GM12878 (cell line): ENCODE results near the gene UBE2M. TPM values are rescaled to one million over a fixed set of nuclear protein-coding genes. Genes with fewer than 3 reads are reported as not detected.

Experiments used
- CBFB ChIP-seq: IDR thresholded peaks from 2 replicates; pipeline ENCODE4 v1.6.1; 2016; ENCODE audit warnings: antibody characterized with exemption, low read depth
- CBX3 ChIP-seq: fragments of 200-600 bp; sonication (generic); IDR thresholded peaks from 2 replicates; pipeline ENCODE4 v1.6.1; 2016; ENCODE audit warnings: low read depth, borderline replicate concordance
- CHD4 ChIP-seq: fragments of 200-600 bp; sonication (generic); IDR thresholded peaks from 2 replicates; pipeline ENCODE4 v1.6.1; 2016; ENCODE audit warnings: mild to moderate bottlenecking
- CTCF ChIP-seq, 3 experiments: IDR thresholded peaks in 2 of 3; conservative IDR thresholded peaks in 1 of 3; 2 replicates each; pipeline ENCODE4 v1.5.1; 2011; ENCODE audit warnings: low read depth in 3 of 3, low read length in 3 of 3, mild to moderate bottlenecking in 3 of 3, control low read depth in 2 of 3, moderate library complexity in 2 of 3, inconsistent platforms in 1 of 3, mixed read lengths in 1 of 3; ENCODE audit not compliant: control insufficient read depth in 2 of 3, insufficient read depth in 1 of 3; ENCODE audit errors: extremely low read depth in 1 of 3
- EED ChIP-seq: sonication (generic); IDR thresholded peaks from 2 replicates; pipeline ENCODE4 v1.6.1; 2016; ENCODE audit warnings: antibody characterized with exemption, low read depth
- ESRRA ChIP-seq: IDR thresholded peaks from 2 replicates; pipeline ENCODE4 v1.6.1; 2012; ENCODE audit warnings: mild to moderate bottlenecking, low read length, improper control_type of control experiment
- KDM1A ChIP-seq: fragments of 200-600 bp; sonication (generic); IDR thresholded peaks from 2 replicates; pipeline ENCODE4 v1.6.1; 2016; ENCODE audit warnings: borderline replicate concordance
- RAD21 ChIP-seq: IDR thresholded peaks from 2 replicates; pipeline ENCODE4 v1.6.1; 2011; ENCODE audit warnings: mild to moderate bottlenecking, low read depth, low read length, moderate library complexity; ENCODE audit not compliant: insufficient read depth
- SMC3 ChIP-seq: IDR thresholded peaks from 2 replicates; pipeline ENCODE4 v1.6.1; 2011; ENCODE audit warnings: low read length, improper control_type of control experiment, borderline replicate concordance
- SREBF1 ChIP-seq: IDR thresholded peaks from 2 replicates; pipeline ENCODE4 v1.6.1; 2012; ENCODE audit warnings: mild to moderate bottlenecking, low read length
- STAT1 ChIP-seq: fragments of 450-650 bp; conservative IDR thresholded peaks from 2 replicates; pipeline ENCODE4 v1.6.1; 2014; ENCODE audit warnings: antibody characterized with exemption, mild to moderate bottlenecking
- ZBTB4 ChIP-seq: fragments of 450-650 bp; formaldehyde crosslinking; IDR thresholded peaks from 2 replicates; pipeline ENCODE4 v1.4.0; 2022; ENCODE audit warnings: mild to moderate bottlenecking, moderate library complexity
- ZBTB40 ChIP-seq: fragments of 450-650 bp; IDR thresholded peaks from 2 replicates; pipeline ENCODE4 v1.6.1; 2016; ENCODE audit warnings: mild to moderate bottlenecking, moderate library complexity, borderline replicate concordance
- ZNF217 ChIP-seq: fragments of 450-650 bp; IDR thresholded peaks from 2 replicates; pipeline ENCODE4 v1.6.1; 2017; ENCODE audit warnings: antibody characterized with exemption, mild to moderate bottlenecking
- ZNF592 ChIP-seq: fragments of 450-650 bp; IDR thresholded peaks from 2 replicates; pipeline ENCODE4 v1.6.1; 2017; ENCODE audit warnings: mild to moderate bottlenecking, moderate library complexity
- ZNF622 ChIP-seq: fragments of 450-650 bp; IDR thresholded peaks from 2 replicates; pipeline ENCODE4 v1.6.1; 2017; ENCODE audit warnings: mild to moderate bottlenecking, inconsistent platforms
- polyA plus RNA-seq, 11 experiments: library from polyadenylated mRNA; depleted of rRNA in 4 of 11; unstranded in 6 of 11; stranded (reverse) in 5 of 11; fragments of >200 nt; fragmentation: Nextera tagmentation in 4 of 11; fragmentation: Illumina TruSeq in 1 of 11; extraction: Ambion mirVana in 4 of 11; extraction: Trizol in 1 of 11; gene quantifications; 1 replicate in 1 of 11; 2 replicates in 10 of 11; pipeline versions ENCODE4 v1.2.1 to v1.2.3, GENCODE V29; 2011 to 2016; ENCODE audit warnings: inconsistent platforms in 2 of 11, missing spikeins in 2 of 11, low read depth in 1 of 11
- total RNA-seq, 4 experiments: library from RNA; depleted of rRNA in 3 of 4; stranded (reverse); fragments of >200 nt in 3 of 4; fragmentation: Illumina TruSeq in 1 of 4; extraction: Trizol in 1 of 4; gene quantifications; 2 replicates each; pipeline versions ENCODE4 v1.2.1 to v1.2.3, GENCODE V29; 2013 to 2021

Gene UBE2M
- total and polyA plus RNA-seq, 10 of the 15 experiments (the other 5 are each of a cell fraction or from before 2014, with no cell fraction given) = 1.4 to 105 (median 73.9) TPM

GRCh38 chr19:58543826-58544590 is 14.4 kb downstream of the UBE2M start, which contains the start of gene TRIM28 (continued):
- TF ChIP-seq ZBTB4 (CRISPR knock-in tag) = no peak
- no peak for TF ChIP-seq CTCF (IDR thresholded peaks at IDR 0.05 in 2 of 3, conservative IDR thresholded peaks at IDR 0.05 in 1 of 3; ENCODE audit: control insufficient read depth in 2 of 3, extremely low read depth in 1 of 3, insufficient read depth in 1 of 3, low read depth in 3 of 3, low read length in 3 of 3)
- no peak for TF ChIP-seq SMC3
- peak; percentile 58; the same call in 1 of the 2 replicates for TF ChIP-seq EED
- TF ChIP-seq SREBF1 = no peak
- no peak for TF ChIP-seq ZNF622
- TF ChIP-seq ZNF217 = no peak
- TF ChIP-seq ZBTB40 = peak; percentile 5; the same call in 1 of the 2 replicates
- TF ChIP-seq KDM1A = no peak
- TF ChIP-seq CBFB = peak; percentile 52; the same call in 1 of the 2 replicates
- TF ChIP-seq RAD21 = no peak
- no peak for TF ChIP-seq ESRRA
- TF ChIP-seq CHD4 = no peak; the same call in 1 of the 2 replicates
- 0 out of 2 replicates have a peak, but pooled peaks have one; percentile 27 for TF ChIP-seq ZNF592
- TF ChIP-seq CBX3 = no peak
- no peak for TF ChIP-seq STAT1
